ENCODE measurements around the gene MID1. TPM values are rescaled to one million over a fixed set of nuclear protein-coding genes. Genes with fewer than 3 reads are reported as not detected.

MID1 gene
- total and polyA plus RNA-seq, 2 experiments from 2014 or later: 34.6 to 63.9 TPM

GRCh38 chrX:10513974-10514373, 106.4 kb downstream of the MID1 start:
- Histone ChIP-seq H3K27ac (no peak overlapping the region), H3K36me3 (peaks cover 2% of the 10 kb centered on the region), H3K4me3 (no peak overlapping the region), H3K9me3 (ENCODE audit: low read depth) (no peaks in the 10 kb centered on the region), H3K27me3 (no peaks in the 10 kb centered on the region), H3K4me1 (ENCODE audit: low read depth) (no peaks in the 10 kb centered on the region)
- DNase-seq (ENCODE audit: low read depth in 1 of 2, low spot score in 1 of 2): no peak
- TF ChIP-seq CTCF (IDR thresholded peaks at IDR 0.05; ENCODE audit: low read depth, low read length): no peak

- peaks cover 2% of the 10 kb centered on the region for H3K36me3 ChIP-seq
- no peaks in the 10 kb centered on the region for H3K27me3 ChIP-seq
- no peak for TF ChIP-seq CTCF (IDR thresholded peaks at IDR 0.05; ENCODE audit: low read depth, low read length)
- DNase-seq (ENCODE audit: low read depth in 1 of 2, low spot score in 1 of 2): no peak
- no peak overlapping the region for H3K27ac ChIP-seq
- H3K4me3 ChIP-seq: no peak overlapping the region
- no peaks in the 10 kb centered on the region for H3K9me3 ChIP-seq (ENCODE audit: low read depth)
- H3K4me1 ChIP-seq (ENCODE audit: low read depth): no peaks in the 10 kb centered on the region
Observed at GRCh38 chrX:10512741-10513140, 107.6 kb downstream of the MID1 start.

- H3K4me3 ChIP-seq: no peak overlapping the region
- no peak for TF ChIP-seq CTCF (IDR thresholded peaks at IDR 0.05; ENCODE audit: low read depth, low read length)
- no peaks in the 10 kb centered on the region for H3K4me1 ChIP-seq (ENCODE audit: low read depth)
- H3K36me3 ChIP-seq: no peaks in the 10 kb centered on the region
- H3K9me3 ChIP-seq (ENCODE audit: low read depth): no peaks in the 10 kb centered on the region
- no peaks in the 10 kb centered on the region for H3K27me3 ChIP-seq
- H3K27ac ChIP-seq: no peak overlapping the region
- DNase-seq (ENCODE audit: low read depth in 1 of 2, low spot score in 1 of 2): peak in 1 of 2 donors; percentile 24
Observed at GRCh38 chrX:10512258-10512657, 108.1 kb downstream of the MID1 start.

- no peaks in the 10 kb centered on the region for H3K27me3 ChIP-seq
- no peaks in the 10 kb centered on the region for H3K4me1 ChIP-seq (ENCODE audit: low read depth)
- no peak for TF ChIP-seq CTCF (IDR thresholded peaks at IDR 0.05; ENCODE audit: low read depth, low read length)
- DNase-seq (ENCODE audit: low read depth in 1 of 2, low spot score in 1 of 2): no peak
- no peaks in the 10 kb centered on the region for H3K36me3 ChIP-seq
- H3K9me3 ChIP-seq (ENCODE audit: low read depth): no peaks in the 10 kb centered on the region
- no peak overlapping the region for H3K27ac ChIP-seq
- no peak overlapping the region for H3K4me3 ChIP-seq
Observed at GRCh38 chrX:10509397-10509796, 111.0 kb downstream of the MID1 start.

- Histone ChIP-seq H3K9me3 (ENCODE audit: low read depth) (no peaks in the 10 kb centered on the region), H3K27me3 (no peaks in the 10 kb centered on the region), H3K27ac (no peak overlapping the region), H3K4me1 (ENCODE audit: low read depth) (no peaks in the 10 kb centered on the region), H3K4me3 (no peak overlapping the region), H3K36me3 (no peaks in the 10 kb centered on the region)
- no peak for DNase-seq (ENCODE audit: low read depth in 1 of 2, low spot score in 1 of 2)
- TF ChIP-seq CTCF (IDR thresholded peaks at IDR 0.05; ENCODE audit: low read depth, low read length): no peak
Observed at GRCh38 chrX:10508891-10509290, 111.5 kb downstream of the MID1 start.

- no peak for TF ChIP-seq CTCF (IDR thresholded peaks at IDR 0.05; ENCODE audit: low read depth, low read length)
- Histone ChIP-seq H3K36me3 (no peaks in the 10 kb centered on the region), H3K4me1 (ENCODE audit: low read depth) (no peaks in the 10 kb centered on the region), H3K27me3 (no peaks in the 10 kb centered on the region), H3K9me3 (ENCODE audit: low read depth) (no peaks in the 10 kb centered on the region), H3K27ac (no peak overlapping the region), H3K4me3 (no peak overlapping the region)
- DNase-seq (ENCODE audit: low read depth in 1 of 2, low spot score in 1 of 2): peak in 1 of 2 donors; percentile 31
Observed at GRCh38 chrX:10507876-10508275, 112.5 kb downstream of the MID1 start.

Measured in cardiac muscle cell (in vitro differentiated cells and primary cell).